ENCODE measurements around the gene C10orf71. TPM values are rescaled to one million over a fixed set of nuclear protein-coding genes. Genes with fewer than 3 reads are reported as not detected.

The C10orf71 gene
- total RNA-seq, 1 donor from 2014 or later: 0.18 TPM

GRCh38 chr10:49327036-49327813 is 28.3 kb downstream of the C10orf71 start:
- no peak for DNase-seq (ENCODE audit: low spot score)
- no peak for ATAC-seq
- intact Hi-C loops (cut with DNase I): no loop called here

GRCh38 chr10:49328401-49329145 is 29.6 kb downstream of the C10orf71 start:
- intact Hi-C loops (cut with DNase I): no loop called here
- ATAC-seq (no peak), DNase-seq (ENCODE audit: low spot score) (no peak)

DNA sequence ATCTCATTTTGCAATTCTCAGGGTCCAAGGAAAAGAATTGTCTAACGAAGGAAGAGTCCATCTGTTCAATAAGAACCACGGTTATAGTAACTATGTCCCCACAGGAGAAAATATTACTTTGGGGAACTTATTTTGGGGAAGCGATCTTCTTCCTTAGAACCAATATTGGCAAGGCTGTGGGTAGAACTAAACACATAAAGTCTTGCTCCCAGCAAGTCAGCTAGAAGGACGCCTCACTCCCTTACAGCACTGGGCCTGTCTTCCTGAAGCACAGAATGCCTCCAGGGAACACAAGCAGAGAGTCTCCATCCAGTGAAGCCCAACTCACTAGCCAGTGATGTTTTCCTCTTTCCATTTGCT is 30.2 kb downstream of the C10orf71 start:
- DNase-seq (ENCODE audit: low spot score): no peak
- no peak for ATAC-seq
- intact Hi-C loops (cut with DNase I): no loop called here

DNA sequence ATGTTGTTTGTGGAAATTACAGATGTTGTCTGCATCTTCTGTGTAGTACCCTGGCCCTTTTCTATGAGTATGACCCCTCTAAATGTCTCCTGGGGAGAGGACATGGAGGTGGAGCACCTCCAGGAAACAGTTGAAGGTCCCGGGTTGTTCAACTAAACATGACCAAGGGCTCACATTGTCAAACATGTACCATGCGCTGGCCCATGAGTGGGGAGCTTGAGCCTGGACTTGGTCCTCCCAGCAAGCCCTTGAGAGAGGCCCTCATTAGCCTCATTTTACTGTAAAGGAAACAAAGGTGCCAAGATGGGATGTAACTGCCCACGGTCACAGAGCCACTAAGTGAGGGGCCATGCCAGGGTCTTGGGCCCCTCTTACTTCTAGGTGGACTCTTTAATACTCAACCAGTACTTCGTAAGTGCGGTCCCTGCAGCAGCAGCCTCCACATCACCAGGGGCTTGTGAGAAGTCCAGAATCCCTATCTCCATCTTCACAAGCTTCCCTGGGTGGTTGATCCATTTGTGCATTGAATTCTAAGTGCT is 31.2 kb downstream of the C10orf71 start:
- intact Hi-C loops (cut with DNase I): no loop called here
- ATAC-seq (no peak), DNase-seq (ENCODE audit: low spot score) (no peak)

- no peak for DNase-seq (ENCODE audit: low spot score)
- ATAC-seq: no peak
- intact Hi-C loops (cut with DNase I): no loop called here
Observed at GRCh38 chr10:49331431-49331830, 32.5 kb downstream of the C10orf71 start.

GRCh38 chr10:49332333-49332732 is 33.4 kb downstream of the C10orf71 start:
- no peak for DNase-seq (ENCODE audit: low spot score)
- intact Hi-C loops (cut with DNase I): no loop called here
- ATAC-seq: no peak

DNA sequence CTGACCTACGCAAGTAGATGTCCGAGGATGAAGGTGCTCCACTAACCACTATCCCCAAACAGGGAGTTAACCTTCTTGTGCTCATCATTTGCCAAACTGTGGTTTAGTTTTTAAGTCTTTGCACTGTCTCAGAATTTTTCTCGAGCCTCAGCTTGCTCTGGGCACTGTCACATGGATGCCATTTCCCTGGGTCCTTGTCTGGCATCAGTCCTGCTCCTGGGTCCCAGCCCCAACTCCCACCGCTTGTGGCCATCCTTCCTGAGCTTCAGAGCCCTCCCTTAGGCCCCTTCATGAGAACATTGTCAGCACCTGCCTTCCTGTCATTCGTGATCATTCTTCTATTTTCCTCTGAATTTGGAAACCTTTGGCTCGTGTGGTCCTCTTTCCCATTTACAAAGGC is 33.8 kb downstream of the C10orf71 start:
- intact Hi-C loops (cut with DNase I): no loop called here
- DNase-seq (ENCODE audit: low spot score) (no peak), ATAC-seq (no peak)

DNA sequence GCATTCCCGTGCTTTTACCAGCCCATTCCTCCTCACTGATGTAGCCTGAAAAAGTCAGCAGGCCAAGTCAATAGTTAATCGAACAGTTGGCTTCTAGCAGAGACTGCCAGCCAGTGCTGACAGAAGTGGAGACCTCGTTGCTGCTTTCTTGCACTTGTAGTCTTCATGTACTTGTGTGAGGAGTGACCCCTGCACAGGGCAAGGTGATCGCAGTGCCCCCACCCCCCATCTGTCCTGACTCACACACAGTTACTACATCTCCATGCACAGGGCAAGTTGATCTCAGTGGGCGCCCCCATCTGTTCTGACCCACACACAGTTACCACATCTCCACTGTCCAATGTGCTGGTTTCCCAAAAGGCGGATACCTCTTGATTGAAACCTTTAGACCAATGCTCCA is 34.2 kb downstream of the C10orf71 start:
- no peak for ATAC-seq

DNA sequence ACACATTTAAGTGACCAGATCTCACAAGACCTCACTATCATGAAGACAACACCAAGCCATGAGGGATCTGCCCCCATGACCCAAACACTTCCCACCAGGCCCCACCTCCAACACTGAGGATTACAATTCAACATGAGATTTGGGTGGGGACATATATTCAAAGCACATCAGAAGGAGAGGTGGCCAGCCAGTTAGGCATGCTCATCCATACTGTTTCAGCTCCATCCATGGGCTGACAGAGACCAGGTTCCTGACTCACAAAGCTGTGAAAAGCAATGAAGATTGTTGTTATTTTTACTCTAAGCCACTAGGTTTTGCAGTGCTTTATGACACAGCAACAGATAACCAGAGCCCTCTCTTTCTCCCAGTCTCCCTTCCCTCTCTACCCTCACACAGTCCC is 36.0 kb downstream of the C10orf71 start:
- no peak for DNase-seq (ENCODE audit: low spot score)
- intact Hi-C loops (cut with DNase I): no loop called here
- no peak for ATAC-seq

More for the DNA sequence above, 34.2 kb downstream of the C10orf71 start:
- no peak for DNase-seq (ENCODE audit: low spot score)
- intact Hi-C loops (cut with DNase I): no loop called here

DNA sequence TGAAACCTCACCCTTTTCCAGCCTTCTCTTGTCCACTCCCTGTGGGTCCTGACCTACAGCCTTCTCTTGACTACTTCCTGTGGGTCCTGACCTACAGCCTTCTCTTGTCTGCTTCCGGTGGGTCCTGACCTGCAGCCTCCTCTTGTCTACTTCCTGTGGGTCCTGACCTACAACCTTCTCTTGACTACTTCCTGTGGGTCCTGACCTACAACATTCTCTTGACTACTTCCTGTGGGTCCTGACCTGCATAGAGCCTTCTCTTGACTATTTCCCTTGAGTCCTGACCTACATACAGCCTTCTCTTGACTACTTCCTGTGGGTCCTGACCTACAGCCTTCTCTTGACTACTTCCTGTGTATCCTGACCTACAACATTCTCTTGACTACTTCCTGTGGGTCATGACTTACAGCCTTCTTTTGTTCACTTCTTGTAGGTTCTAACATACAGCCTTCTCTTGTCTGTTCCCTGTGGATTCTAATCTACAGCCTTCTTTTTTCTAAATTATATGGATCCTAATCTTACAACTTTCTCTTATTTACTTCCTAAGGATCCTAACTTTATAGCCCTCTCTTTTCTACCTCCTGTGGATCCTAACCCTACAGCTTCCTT is 36.5 kb downstream of the C10orf71 start:
- DNase-seq (ENCODE audit: low spot score) (no peak), ATAC-seq (no peak)
- intact Hi-C loops (cut with DNase I): no loop called here

DNA sequence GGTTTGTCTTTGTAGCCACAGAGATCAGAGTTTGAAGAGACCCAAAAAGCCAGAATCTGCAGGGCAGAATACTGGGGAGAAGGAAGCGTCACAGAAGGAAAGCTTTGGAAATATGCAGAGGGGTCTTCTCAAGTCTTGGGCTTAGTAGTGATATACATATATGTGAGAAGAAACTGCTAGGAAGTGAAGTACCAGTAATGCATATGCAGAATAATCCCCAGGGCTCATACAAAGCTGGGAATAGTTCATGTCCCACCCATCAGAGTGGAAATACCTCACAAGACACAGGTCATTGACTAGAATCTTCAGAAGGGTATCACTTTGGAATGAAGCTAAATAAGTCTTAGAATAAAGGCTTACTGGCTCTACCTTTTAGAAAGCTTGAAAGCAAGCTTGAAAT is 39.6 kb downstream of the C10orf71 start:
- intact Hi-C loops (cut with DNase I): no loop called here
- no peak for DNase-seq (ENCODE audit: low spot score)
- ATAC-seq: no peak

- DNase-seq (ENCODE audit: low spot score): no peak
- intact Hi-C loops (cut with DNase I): no loop called here
- ATAC-seq: no peak
Observed at GRCh38 chr10:49344840-49345239, 45.9 kb downstream of the C10orf71 start.

DNA sequence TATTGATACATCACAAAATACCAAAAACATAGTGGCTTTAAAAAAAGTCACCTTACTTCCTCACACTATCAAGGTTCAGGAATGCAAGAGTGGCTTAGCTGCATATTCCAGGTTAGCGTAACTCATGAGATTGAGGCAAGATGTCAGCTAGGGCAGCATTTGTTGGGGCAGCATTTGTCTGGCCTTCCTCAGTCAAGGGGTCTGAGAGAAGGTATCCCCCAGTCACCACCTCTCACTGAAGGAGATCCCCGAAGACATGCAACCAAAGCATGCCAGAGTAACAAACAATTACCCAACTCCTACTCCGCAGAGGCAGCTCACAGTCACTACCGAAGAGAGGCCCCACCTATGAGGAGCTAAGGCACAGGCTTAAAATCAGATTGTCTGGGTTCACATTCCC is 48.4 kb downstream of the C10orf71 start:
- intact Hi-C loops (cut with DNase I): no loop called here
- no peak for DNase-seq (ENCODE audit: low spot score)
- ATAC-seq: no peak

GRCh38 chr10:49347827-49348226 is 48.9 kb downstream of the C10orf71 start:
- DNase-seq (ENCODE audit: low spot score): no peak
- no peak for ATAC-seq
- intact Hi-C loops (cut with DNase I): no loop called here

DNA sequence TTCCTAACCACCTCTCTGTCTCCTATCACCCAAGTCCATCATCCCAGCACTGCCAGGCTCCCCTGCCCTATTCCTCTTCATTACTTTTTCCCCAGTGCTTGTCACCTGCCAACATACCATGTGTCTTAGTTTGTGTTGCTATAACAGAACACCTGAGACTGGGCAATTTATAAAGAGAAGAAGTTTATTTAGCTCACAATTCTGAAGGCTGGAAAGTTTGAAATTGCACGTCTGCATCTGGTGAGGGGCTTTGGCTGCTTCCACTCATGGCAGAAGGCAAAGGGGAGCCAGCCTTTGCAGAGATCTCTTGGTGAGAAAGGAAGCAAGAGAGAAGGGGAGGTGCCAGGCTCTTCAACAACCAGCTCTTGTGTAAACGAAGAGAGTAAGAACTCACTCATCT is 49.6 kb downstream of the C10orf71 start:
- no peak for ATAC-seq
- intact Hi-C loops (cut with DNase I): no loop called here
- no peak for DNase-seq (ENCODE audit: low spot score)

DNA sequence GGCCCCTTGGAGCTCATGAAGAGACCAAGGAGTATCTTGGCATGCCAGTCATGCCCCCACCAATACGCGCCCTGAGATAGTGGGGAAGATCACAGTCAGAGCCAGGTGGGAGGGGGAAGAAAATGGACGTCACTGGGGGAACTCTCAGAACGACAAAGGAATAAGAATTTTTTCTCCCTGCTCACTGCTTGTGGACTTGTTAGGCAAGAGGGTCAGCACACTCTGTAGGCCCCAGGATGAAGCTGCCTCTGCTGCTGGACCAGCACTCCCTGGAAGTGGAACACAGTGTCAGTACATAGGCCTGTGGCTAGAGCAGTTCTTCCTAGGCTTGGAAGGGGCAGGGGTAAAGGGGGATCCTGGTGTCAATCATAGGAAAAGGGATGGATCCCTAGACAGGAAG is 50.4 kb downstream of the C10orf71 start:
- DNase-seq (ENCODE audit: low spot score): no peak
- intact Hi-C loops (cut with DNase I): no loop called here
- ATAC-seq: no peak

DNA sequence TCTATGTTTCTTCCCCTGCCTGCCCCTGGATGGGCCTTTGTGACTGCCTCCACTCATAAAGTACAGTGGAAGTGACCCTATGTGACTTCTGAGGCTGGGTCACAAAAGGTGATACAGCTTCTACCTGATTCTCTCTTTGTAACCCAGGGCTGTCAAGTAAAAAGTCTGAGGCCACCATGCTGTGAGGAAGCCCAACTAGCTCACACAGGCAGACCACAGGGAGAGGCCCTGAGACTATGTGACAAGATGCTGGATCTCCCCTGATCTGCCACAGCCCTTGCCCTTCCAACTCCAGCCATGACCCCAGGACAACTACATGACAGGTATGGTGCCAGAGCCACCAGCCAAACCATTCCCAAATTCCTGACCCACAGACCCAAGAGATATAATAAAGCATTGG is 51.2 kb downstream of the C10orf71 start:
- no peak for ATAC-seq
- no peak for DNase-seq (ENCODE audit: low spot score)

DNA sequence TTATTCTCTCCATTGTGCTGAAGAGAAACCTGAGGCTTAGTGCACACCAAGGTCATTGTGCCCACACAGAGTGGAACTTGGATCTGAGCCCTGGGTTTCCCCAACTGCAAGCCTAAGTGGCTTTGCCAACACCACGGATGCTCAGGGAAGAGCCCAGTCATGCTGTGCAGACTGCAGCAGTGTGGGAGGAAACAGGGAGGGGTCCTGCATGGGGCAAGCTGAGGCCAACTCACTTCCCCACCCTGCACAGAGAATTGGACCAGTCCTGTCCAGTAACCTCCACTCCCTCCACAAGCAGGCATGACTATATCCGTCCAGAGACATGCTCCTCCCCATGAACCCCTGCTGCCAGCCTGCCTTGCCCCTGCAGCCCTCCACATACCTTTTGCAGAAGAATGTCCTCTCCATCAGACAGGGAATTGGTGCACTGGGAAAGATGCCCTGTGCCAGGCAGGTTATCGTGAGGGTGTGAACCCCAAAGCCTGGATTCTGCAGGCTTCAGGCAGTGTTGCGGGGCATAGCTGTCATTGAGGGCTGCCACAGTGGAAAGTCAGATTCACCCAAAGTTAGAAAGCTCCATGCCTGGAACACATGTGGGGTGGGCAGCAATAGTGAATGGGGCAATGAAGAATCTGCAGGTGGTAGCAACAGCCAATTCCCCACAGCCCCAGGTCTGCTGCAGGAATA is 52.0 kb downstream of the C10orf71 start:
- no peak for DNase-seq (ENCODE audit: low spot score)
- intact Hi-C loops (cut with DNase I): no loop called here
- no peak for ATAC-seq

More for the DNA sequence above, 51.2 kb downstream of the C10orf71 start:
- intact Hi-C loops (cut with DNase I): no loop called here

DNA sequence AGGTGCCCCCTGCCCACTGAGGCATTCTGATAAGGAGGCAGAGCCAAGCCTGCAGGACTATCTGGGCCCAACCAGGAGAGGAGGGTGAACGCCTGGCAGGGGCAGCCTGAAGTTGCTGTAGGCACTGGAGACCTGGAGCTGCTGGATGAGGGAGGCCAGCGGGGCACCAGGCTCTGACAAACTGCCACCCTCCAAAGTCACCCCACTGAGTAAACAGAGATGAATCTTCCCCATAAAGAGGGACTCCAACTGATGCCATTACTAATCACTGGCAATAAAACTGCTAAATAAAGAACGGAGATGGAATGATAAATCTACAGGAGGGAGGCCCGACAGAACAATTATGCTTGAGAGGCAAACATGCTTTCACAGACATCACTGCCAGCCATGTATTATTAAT is 52.7 kb downstream of the C10orf71 start:
- DNase-seq (ENCODE audit: low spot score): no peak
- no peak for ATAC-seq
- intact Hi-C loops (cut with DNase I): no loop called here
